WTC11 (cell line): ENCODE data around the gene KRTAP5-6.

Source experiments
- NFATC4 ChIP-seq: fragments of 250-450 bp; sonication (Bioruptor Pico); IDR thresholded peaks from 2 replicates; pipeline ENCODE4 v1.9.0; 2021; ENCODE audit warnings: mild to moderate bottlenecking
- TF ChIP-seq, protein P1 (sequence below): fragments of 200-600 bp; IDR thresholded peaks from 2 replicates; pipeline ENCODE4 v1.8.0; 2022; ENCODE audit warnings: antibody characterized with exemption
- TF ChIP-seq, protein P2 (sequence below): sonication (generic); formaldehyde crosslinking; IDR thresholded peaks from 2 replicates; pipeline ENCODE4 v1.8.1; 2023; ENCODE audit warnings: mild to moderate bottlenecking, missing genetic modification reagents
- TF ChIP-seq, protein P3 (sequence below): sonication (generic); formaldehyde crosslinking; IDR thresholded peaks from 2 replicates; pipeline ENCODE4 v1.8.0; 2023; ENCODE audit warnings: missing genetic modification reagents, mild to moderate bottlenecking, borderline replicate concordance
- TF ChIP-seq, protein P4 (sequence below): sonication (generic); formaldehyde crosslinking; IDR thresholded peaks from 2 replicates; pipeline ENCODE4 v1.8.1; 2023; ENCODE audit warnings: mild to moderate bottlenecking, missing genetic modification reagents

DNA sequence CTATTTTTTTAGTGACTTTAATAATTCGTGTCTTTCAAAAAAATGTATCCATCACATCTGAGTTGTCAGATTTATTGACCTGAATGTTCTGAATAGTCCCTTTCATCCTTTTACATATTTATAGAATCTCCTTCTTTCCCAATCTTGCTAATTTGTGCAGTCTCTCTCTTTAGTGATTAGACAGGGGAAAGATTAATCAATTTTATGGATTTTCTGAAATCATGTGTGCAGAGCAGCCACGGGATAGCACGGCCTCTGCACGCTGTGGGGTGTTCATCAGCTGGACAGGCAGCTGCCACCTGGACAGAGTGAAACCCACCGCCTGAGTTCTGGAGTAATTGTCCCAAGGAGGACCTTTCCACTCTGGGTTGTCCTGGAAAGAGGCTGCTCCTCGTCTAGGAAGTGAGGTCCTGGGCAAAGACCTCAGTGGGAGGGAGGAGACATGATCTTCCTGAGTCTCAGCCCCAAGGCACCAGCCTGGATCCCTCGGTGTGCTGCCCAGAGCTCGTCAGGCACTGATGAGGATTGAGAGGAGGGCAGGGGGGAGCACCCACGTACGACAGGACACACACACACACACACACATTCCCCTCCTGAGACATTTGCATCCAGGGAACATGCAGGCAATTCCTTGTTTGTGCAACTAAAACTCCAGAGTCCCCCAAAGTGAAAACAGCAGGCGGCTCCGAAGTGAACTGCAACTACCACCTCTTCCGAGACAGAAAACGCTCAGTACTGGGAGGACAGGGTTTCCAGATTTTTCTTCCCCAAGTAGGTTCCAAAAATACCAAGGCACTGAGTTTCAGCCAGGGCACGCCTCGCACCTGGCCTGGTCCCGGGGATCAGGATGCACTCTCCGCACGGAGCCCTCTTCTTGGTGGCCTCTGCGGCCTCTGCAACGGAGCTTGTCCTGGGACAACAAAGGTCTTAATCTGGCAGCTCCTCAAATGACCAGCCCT, 22.5 kb upstream of the KRTAP5-6 start:
- TF ChIP-seq, protein P1, sequence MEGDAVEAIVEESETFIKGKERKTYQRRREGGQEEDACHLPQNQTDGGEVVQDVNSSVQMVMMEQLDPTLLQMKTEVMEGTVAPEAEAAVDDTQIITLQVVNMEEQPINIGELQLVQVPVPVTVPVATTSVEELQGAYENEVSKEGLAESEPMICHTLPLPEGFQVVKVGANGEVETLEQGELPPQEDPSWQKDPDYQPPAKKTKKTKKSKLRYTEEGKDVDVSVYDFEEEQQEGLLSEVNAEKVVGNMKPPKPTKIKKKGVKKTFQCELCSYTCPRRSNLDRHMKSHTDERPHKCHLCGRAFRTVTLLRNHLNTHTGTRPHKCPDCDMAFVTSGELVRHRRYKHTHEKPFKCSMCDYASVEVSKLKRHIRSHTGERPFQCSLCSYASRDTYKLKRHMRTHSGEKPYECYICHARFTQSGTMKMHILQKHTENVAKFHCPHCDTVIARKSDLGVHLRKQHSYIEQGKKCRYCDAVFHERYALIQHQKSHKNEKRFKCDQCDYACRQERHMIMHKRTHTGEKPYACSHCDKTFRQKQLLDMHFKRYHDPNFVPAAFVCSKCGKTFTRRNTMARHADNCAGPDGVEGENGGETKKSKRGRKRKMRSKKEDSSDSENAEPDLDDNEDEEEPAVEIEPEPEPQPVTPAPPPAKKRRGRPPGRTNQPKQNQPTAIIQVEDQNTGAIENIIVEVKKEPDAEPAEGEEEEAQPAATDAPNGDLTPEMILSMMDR = no peak
- TF ChIP-seq NFATC4 (CRISPR knock-in tag) = no peak
- TF ChIP-seq, protein P2, sequence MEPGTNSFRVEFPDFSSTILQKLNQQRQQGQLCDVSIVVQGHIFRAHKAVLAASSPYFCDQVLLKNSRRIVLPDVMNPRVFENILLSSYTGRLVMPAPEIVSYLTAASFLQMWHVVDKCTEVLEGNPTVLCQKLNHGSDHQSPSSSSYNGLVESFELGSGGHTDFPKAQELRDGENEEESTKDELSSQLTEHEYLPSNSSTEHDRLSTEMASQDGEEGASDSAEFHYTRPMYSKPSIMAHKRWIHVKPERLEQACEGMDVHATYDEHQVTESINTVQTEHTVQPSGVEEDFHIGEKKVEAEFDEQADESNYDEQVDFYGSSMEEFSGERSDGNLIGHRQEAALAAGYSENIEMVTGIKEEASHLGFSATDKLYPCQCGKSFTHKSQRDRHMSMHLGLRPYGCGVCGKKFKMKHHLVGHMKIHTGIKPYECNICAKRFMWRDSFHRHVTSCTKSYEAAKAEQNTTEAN (CRISPR knock-in tag) = no peak
- TF ChIP-seq, protein P3, sequence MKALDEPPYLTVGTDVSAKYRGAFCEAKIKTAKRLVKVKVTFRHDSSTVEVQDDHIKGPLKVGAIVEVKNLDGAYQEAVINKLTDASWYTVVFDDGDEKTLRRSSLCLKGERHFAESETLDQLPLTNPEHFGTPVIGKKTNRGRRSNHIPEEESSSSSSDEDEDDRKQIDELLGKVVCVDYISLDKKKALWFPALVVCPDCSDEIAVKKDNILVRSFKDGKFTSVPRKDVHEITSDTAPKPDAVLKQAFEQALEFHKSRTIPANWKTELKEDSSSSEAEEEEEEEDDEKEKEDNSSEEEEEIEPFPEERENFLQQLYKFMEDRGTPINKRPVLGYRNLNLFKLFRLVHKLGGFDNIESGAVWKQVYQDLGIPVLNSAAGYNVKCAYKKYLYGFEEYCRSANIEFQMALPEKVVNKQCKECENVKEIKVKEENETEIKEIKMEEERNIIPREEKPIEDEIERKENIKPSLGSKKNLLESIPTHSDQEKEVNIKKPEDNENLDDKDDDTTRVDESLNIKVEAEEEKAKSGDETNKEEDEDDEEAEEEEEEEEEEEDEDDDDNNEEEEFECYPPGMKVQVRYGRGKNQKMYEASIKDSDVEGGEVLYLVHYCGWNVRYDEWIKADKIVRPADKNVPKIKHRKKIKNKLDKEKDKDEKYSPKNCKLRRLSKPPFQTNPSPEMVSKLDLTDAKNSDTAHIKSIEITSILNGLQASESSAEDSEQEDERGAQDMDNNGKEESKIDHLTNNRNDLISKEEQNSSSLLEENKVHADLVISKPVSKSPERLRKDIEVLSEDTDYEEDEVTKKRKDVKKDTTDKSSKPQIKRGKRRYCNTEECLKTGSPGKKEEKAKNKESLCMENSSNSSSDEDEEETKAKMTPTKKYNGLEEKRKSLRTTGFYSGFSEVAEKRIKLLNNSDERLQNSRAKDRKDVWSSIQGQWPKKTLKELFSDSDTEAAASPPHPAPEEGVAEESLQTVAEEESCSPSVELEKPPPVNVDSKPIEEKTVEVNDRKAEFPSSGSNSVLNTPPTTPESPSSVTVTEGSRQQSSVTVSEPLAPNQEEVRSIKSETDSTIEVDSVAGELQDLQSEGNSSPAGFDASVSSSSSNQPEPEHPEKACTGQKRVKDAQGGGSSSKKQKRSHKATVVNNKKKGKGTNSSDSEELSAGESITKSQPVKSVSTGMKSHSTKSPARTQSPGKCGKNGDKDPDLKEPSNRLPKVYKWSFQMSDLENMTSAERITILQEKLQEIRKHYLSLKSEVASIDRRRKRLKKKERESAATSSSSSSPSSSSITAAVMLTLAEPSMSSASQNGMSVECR (CRISPR knock-in tag) = no peak
- TF ChIP-seq, protein P4, sequence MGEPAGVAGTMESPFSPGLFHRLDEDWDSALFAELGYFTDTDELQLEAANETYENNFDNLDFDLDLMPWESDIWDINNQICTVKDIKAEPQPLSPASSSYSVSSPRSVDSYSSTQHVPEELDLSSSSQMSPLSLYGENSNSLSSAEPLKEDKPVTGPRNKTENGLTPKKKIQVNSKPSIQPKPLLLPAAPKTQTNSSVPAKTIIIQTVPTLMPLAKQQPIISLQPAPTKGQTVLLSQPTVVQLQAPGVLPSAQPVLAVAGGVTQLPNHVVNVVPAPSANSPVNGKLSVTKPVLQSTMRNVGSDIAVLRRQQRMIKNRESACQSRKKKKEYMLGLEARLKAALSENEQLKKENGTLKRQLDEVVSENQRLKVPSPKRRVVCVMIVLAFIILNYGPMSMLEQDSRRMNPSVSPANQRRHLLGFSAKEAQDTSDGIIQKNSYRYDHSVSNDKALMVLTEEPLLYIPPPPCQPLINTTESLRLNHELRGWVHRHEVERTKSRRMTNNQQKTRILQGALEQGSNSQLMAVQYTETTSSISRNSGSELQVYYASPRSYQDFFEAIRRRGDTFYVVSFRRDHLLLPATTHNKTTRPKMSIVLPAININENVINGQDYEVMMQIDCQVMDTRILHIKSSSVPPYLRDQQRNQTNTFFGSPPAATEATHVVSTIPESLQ (CRISPR knock-in tag) = no peak
